Measurements from ENCODE around the gene SH3GL3. TPM values are rescaled to one million over a fixed set of nuclear protein-coding genes. Genes with fewer than 3 reads are reported as not detected.

Gene SH3GL3
- polyA plus RNA-seq, 2 of the 4 experiments (the other 2 are of a cell fraction): 0.19 to 0.21 TPM

GRCh38 chr15:83587091-83587490 is 139.9 kb downstream of the SH3GL3 start:
- POLR2A ChIA-PET: no interaction called here

DNA sequence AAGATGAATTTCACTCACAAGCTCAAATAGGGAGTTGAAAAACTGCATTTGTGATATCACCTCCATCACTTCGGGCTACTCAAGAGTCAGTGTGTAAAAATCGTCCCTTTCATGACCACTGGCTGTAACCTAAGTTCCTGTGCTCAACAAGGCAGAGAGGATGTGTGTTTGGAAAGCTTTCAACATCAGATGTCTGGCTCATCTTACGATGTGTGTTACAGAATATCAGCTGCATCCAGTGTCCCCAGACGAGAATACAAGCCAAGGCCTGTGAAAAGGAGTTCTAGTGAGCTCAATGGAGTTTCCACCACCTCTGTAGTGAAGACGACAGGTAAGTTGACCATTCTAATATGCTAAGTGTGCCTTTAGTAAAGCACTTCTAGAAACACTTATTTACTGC is 141.3 kb downstream of the SH3GL3 start:
- 14% methylated on average over 5 of the region's 5 CpGs for WGBS (ENCODE audit: missing lambda C conversion rate)
- POLR2A ChIA-PET: no interaction called here

More at GRCh38 chr15:83587091-83587490, 139.9 kb downstream of the SH3GL3 start:
- no peak overlapping the region for H3K4me3 ChIP-seq
- ATAC-seq (peak; percentile 33 to 37; a peak in 2 of 6 replicates), DNase-seq (ENCODE audit: low read depth in 1 of 2, low spot score in 1 of 2) (no peak), FAIRE-seq (no peak)
- CTCF ChIA-PET: interaction anchor here (0.6 to 3.7 kb wide), 6 partner anchors 13 to 341 kb away, joined by 3 to 23 read pairs (median 4); no protein-coding TSS in a partner anchor
- TF ChIP-seq, protein P1, sequence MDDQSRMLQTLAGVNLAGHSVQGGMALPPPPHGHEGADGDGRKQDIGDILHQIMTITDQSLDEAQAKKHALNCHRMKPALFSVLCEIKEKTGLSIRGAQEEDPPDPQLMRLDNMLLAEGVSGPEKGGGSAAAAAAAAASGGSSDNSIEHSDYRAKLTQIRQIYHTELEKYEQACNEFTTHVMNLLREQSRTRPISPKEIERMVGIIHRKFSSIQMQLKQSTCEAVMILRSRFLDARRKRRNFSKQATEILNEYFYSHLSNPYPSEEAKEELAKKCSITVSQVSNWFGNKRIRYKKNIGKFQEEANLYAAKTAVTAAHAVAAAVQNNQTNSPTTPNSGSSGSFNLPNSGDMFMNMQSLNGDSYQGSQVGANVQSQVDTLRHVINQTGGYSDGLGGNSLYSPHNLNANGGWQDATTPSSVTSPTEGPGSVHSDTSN (IDR thresholded peaks at IDR 0.05): no peak
- TF ChIP-seq ZSCAN20 (CRISPR knock-in tag; IDR thresholded peaks at IDR 0.05) (no peak), ATOH8 (CRISPR knock-in tag; IDR thresholded peaks at IDR 0.05; ENCODE audit: low read depth) (no peak), MAZ (IDR thresholded peaks at IDR 0.05; ENCODE audit: borderline replicate concordance, low read depth, low read length) (no peak), HEYL (CRISPR knock-in tag; IDR thresholded peaks at IDR 0.05) (no peak), CHD2 (IDR thresholded peaks at IDR 0.05; ENCODE audit: low read length, partially characterized antibody) (no peak), NPAS2 (CRISPR knock-in tag; IDR thresholded peaks at IDR 0.05; ENCODE audit: borderline replicate concordance) (no peak), HMGXB4 (CRISPR knock-in tag; IDR thresholded peaks at IDR 0.05; ENCODE audit: borderline replicate concordance) (no peak), KDM5A (IDR thresholded peaks at IDR 0.05) (no peak), HOXA7 (CRISPR knock-in tag; IDR thresholded peaks at IDR 0.05) (no peak), JUNB (IDR thresholded peaks at IDR 0.05) (no peak), BHLHE40 (IDR thresholded peaks at IDR 0.05; ENCODE audit: low read depth, low read length) (no peak), CBX2 (IDR thresholded peaks at IDR 0.05; ENCODE audit: borderline replicate concordance, low read depth) (no peak), POLR2A (IDR thresholded peaks at IDR 0.05; ENCODE audit: low read length) (no peak), RARB (CRISPR knock-in tag; IDR thresholded peaks at IDR 0.05) (no peak)
- TF ChIP-seq, protein P2, sequence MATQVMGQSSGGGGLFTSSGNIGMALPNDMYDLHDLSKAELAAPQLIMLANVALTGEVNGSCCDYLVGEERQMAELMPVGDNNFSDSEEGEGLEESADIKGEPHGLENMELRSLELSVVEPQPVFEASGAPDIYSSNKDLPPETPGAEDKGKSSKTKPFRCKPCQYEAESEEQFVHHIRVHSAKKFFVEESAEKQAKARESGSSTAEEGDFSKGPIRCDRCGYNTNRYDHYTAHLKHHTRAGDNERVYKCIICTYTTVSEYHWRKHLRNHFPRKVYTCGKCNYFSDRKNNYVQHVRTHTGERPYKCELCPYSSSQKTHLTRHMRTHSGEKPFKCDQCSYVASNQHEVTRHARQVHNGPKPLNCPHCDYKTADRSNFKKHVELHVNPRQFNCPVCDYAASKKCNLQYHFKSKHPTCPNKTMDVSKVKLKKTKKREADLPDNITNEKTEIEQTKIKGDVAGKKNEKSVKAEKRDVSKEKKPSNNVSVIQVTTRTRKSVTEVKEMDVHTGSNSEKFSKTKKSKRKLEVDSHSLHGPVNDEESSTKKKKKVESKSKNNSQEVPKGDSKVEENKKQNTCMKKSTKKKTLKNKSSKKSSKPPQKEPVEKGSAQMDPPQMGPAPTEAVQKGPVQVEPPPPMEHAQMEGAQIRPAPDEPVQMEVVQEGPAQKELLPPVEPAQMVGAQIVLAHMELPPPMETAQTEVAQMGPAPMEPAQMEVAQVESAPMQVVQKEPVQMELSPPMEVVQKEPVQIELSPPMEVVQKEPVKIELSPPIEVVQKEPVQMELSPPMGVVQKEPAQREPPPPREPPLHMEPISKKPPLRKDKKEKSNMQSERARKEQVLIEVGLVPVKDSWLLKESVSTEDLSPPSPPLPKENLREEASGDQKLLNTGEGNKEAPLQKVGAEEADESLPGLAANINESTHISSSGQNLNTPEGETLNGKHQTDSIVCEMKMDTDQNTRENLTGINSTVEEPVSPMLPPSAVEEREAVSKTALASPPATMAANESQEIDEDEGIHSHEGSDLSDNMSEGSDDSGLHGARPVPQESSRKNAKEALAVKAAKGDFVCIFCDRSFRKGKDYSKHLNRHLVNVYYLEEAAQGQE (IDR thresholded peaks at IDR 0.05): no peak
- TF ChIP-seq, protein P3, sequence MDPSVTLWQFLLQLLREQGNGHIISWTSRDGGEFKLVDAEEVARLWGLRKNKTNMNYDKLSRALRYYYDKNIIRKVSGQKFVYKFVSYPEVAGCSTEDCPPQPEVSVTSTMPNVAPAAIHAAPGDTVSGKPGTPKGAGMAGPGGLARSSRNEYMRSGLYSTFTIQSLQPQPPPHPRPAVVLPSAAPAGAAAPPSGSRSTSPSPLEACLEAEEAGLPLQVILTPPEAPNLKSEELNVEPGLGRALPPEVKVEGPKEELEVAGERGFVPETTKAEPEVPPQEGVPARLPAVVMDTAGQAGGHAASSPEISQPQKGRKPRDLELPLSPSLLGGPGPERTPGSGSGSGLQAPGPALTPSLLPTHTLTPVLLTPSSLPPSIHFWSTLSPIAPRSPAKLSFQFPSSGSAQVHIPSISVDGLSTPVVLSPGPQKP (IDR thresholded peaks at IDR 0.05; ENCODE audit: low read depth, low read length): no peak
- H3K9me3 ChIP-seq: no peaks in the 10 kb centered on the region
- 13% methylated on average over 3 of the region's 3 CpGs for WGBS (ENCODE audit: missing lambda C conversion rate)
- no peaks in the 10 kb centered on the region for H3K4me1 ChIP-seq
- no peak overlapping the region for H3K4me2 ChIP-seq
- no peak overlapping the region for H3K27ac ChIP-seq

More for the DNA sequence above, 141.3 kb downstream of the SH3GL3 start:
- no peak for ATAC-seq
- CTCF ChIA-PET: interaction anchor here (1.4 kb wide), 1 partner anchor 14 kb away, joined by 4 read pairs; no protein-coding TSS in a partner anchor
- no peaks in the 10 kb centered on the region for H3K9me3 ChIP-seq
- H3K27ac ChIP-seq: no peak overlapping the region
- no peak for DNase-seq (ENCODE audit: low read depth in 1 of 2, low spot score in 1 of 2)
- H3K4me1 ChIP-seq: no peaks in the 10 kb centered on the region
- TF ChIP-seq RFX5 (IDR thresholded peaks at IDR 0.05): no peak
- no peak for TF ChIP-seq HES2 (IDR thresholded peaks at IDR 0.05)
- TF ChIP-seq USF2 (IDR thresholded peaks at IDR 0.05): no peak
- H3K4me2 ChIP-seq: no peak overlapping the region
- H3K4me3 ChIP-seq: no peak overlapping the region
- no peak for FAIRE-seq
